ENCODE results near the gene ZNF157.

The ZNF157 gene

GRCh38 chrX:47447607-47448006 is 77.2 kb downstream of the ZNF157 start:
- DNase-seq: no peak

GRCh38 chrX:47448165-47448806 is 77.9 kb downstream of the ZNF157 start:
- no peak for DNase-seq

GRCh38 chrX:47452112-47452511 is 81.7 kb downstream of the ZNF157 start:
- DNase-seq: no peak

GRCh38 chrX:47456080-47456479 is 85.7 kb downstream of the ZNF157 start:
- no peak for DNase-seq

- no peak for DNase-seq
These were observed 88.2 kb downstream of the ZNF157 start for GRCh38 chrX:47458528-47458927.

- DNase-seq: no peak
These were observed 90.2 kb downstream of the ZNF157 start for GRCh38 chrX:47460561-47460960.

Measured in activated T-cell treated with anti-CD3 and anti-CD28 coated beads, Interleukin-2, amount 50 U/mL, for 1 hour (primary cell).